GM19193 (cell line): Measurements from ENCODE around the gene CADM1.

Experiments
- POLR2A ChIP-seq: IDR thresholded peaks from 4 replicates; pipeline ENCODE4 v1.6.1; 2011; ENCODE audit not compliant: insufficient read depth, insufficient read length; ENCODE audit errors: extremely low read depth

CADM1 gene

DNA sequence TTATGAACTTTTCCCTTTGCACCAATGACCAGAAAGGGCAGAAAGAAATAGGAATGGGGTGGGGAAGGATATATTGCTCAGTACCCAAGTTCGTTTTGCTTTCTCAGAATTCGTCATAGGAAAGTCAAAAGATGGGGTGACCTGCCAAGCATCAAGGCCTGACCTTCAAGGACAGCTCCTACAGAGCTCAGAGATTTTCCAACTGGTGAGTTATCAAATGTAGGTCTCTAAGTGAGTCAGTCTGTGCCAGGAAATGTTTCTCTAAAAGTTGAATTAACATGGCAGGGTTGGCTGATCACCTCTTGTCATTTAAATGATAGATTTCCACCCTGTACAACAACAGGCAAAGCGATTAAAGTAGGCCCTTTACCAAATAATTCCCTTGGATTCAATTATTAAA is 307.2 kb downstream of the CADM1 start:
- no peak for TF ChIP-seq POLR2A

DNA sequence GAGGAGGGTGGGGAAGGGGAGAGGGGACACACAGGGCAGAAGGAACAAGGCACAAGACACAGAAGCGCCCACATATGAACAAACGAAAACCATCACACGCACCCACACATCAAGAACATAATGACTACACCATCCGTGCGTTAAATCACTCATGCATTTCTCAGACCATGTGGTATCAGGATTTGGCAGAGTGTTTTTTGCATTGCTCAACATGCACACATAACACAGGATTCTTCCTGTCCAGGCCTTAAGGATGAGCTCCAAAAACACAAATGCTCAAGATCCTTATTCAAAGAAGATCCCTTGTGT is 309.5 kb downstream of the CADM1 start:
- TF ChIP-seq POLR2A, result no peak

DNA sequence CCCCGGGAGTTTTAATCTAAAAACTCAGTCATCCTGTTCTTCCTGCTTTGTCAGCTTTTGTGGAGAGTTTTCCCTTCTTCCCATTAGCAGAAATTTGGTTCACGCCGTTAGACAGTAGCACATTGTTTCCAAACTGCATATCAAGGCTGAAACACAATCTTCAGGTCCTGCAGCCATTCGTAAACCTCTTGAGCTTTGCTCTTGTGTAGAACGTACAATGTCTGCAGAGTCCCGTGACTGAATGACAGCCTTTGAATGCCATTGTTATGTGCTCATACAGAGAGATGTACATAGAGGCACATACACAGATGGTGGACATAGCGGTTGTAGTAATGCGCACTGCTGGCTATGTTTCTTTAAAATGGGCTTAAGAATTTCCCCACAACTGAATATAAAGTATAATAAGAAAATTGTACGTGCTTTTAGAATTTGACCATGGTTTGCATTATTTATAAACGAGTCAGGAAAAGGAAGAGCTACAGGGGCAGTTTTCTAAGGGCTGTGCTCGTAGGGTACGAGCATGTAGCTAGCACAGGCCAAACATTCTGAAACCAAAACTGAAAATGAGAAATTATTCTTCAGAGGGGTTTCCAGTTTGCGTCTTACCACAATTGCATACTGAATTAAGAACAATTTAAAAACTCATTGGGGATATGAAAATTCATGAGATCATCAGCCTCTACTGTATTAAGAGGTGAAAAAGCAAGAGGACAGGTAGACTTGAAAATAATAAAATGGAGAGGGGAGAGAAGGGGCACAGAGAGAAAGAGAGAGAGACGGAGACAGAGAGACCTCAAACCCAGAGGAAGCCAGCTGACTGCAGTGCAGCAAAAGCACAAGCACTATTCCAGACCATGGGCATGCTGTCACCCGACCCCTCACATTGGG is 310.1 kb downstream of the CADM1 start:
- no peak for TF ChIP-seq POLR2A

DNA sequence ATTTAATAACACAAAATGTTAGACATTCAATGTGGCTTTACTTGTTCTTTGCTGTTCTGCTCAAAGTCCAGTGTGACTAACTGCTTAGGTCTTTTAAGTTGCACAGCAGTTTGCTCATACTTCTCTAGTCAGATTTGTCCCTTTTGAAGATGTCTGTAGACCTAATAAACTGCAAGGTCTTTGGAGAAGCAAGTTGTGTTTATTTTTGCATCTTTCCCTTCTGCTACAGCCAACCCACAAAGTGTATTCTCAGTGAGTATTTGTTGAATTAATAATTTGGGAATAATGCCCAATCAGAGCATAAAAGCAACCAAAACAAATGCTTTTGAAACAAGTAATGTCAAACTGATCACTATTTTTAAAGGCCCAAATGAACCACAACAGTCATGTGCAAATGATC is 312.5 kb downstream of the CADM1 start:
- TF ChIP-seq POLR2A, result no peak

DNA sequence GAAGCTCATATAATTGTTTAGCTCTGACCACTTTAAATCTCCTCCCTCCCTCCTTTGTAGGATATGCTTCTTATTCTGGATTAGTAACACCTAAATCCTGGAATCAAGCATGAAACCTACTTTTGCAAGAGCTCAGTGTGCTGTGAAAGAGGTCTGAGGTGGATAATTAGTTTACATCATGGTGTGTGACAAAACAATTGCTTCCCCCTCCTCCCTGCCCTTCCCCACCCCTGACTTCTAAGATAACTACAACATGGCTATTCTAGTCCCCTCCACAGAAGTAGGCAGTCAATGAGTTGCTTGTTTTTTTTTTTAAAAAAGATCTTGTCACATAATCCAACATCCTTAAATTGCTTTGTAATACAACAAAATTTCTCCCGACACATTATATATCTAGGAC is 314.0 kb downstream of the CADM1 start:
- TF ChIP-seq POLR2A, result no peak

DNA sequence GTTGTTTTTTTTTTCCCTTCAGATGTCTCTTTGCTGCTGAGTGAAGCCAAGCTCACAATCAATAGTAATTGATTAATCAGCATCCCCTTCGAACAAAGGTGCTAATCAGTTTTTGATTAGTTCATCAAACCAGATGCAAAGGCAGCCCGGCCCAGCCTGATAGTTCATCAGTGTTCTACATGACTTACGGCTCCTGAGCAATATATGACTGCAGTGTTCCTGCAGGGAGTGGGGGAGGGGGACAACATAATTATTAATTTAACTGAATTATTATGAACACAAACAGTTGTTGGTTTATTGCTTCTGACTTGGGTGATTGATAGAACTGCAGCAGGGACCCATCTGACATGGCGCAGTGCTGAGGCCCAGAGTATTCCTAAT is 315.3 kb downstream of the CADM1 start:
- no peak for TF ChIP-seq POLR2A

DNA sequence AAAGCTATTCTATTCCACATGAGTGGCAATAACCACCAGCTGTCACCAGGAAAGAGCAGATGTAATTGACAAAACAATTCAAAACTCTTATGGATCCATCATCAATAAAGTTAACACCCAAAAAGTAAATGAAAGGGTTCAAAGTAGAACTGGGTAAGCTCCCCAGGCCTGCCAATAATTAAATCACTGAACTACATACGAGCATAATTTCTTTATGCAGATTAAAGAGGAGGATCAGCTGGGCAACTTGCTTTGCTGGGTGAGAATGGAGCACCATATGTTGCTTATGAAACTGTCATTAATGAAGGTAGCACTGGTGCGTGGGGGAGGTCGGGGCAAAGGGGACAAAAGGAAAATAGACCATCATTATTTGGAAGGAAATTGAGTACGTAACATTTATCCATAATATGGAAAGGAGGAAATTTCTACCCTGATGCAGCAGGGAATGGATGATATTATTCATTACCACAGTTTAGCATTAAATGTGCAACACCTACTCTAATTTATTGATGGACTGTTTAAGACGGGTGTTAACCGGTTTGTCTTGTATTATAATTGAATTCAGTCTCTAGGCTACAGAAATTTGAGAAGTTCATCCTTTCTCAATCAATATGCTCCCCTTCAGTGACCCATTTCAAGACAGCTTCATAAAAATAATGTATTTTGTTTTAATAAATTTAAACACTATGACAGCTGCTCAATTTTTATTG is 315.9 kb downstream of the CADM1 start:
- TF ChIP-seq POLR2A, result no peak

DNA sequence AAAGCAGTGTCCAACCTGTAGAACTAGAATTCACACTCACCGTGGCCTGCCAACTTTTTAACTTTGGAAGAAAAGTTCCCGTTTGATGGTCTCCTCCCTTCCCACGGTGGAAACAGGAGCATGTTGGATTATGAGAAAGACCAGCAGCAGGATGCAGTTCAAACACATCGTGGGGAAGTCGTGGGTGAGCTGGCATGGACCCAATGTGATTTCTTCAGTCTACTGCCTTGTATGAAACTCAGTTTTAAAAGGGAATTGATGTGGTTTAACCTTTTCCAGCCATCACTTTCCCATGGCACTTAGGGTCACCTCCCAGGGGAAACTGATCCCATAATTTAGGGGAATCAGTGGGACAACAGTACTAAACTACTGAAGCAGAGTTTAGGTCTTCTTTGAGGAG is 318.3 kb downstream of the CADM1 start:
- no peak for TF ChIP-seq POLR2A

DNA sequence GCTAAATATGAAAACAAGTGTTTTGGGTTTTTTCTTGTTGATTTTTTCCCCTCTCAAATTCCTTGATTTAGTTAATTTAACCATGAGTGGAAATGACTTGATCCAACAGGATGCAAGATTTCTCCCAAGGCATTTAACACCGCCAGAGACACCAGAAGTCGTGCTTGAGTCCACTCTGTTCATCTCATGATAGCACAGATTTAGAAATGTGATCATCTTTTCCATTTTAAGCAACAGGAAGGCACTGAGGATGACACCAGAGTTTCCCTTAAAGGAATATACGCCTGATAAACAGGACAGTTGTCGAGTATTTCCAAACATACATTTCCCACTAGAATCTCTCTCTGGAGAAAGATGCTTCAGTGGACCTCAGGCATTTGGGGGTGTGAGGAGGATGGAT is 318.7 kb downstream of the CADM1 start:
- no peak for TF ChIP-seq POLR2A

DNA sequence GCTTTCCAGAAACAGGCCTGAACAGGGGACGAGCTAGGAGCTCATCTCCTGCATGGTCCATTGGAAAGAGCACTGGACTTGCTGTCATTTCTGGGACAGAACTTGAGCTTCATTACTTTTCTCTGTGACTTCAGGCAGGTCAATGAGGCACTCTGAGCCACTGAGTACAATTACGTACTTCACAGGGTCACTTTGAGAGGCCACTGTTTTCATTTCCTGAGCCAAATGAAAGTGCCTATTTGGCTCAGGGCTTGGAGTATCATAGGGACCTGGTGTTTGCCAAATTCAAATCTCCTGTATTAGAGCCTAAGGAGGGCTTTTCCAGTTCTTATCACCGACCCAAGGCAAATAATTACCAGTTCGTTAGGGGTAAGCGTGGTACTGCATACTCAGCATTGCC is 319.3 kb downstream of the CADM1 start:
- TF ChIP-seq POLR2A, result no peak

DNA sequence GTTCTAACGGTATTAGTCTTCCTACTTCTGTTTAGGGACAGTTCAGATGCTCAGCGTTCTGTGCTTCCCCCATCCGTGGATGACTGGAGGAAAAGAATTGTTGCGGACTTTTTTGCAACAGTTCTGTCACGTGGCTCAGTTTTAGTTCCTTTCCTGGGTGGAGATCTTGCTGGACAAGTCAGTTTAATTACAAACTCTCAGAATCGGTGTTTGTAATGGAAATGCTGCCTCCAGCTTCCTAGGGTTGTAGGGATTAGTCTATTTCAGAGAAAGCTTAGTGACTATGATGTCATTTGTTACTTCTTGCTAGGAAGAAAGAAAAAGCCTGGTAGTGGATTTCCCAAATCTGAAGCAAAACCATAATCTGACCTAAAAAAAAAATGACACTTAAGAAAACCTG is 320.4 kb downstream of the CADM1 start:
- TF ChIP-seq POLR2A, result no peak

DNA sequence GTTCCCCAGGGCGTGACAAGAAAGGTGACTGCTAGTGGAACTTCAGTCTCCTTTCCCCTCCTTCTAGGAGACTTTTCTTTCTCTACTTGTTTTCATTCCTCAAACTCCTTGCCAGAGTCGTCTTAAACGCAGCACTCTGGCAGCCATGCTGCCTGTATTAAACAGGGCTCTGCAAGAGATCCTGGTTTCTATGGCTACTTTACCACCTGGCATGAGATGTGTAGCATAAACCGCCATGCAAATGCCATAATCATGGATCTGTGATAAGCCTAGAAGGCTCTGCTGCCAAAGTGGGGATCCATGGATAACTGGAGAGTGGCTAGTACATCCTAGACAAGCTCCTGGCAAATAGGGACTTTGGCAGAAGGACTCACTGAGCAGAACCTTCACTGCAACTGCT is 321.1 kb downstream of the CADM1 start:
- no peak for TF ChIP-seq POLR2A

DNA sequence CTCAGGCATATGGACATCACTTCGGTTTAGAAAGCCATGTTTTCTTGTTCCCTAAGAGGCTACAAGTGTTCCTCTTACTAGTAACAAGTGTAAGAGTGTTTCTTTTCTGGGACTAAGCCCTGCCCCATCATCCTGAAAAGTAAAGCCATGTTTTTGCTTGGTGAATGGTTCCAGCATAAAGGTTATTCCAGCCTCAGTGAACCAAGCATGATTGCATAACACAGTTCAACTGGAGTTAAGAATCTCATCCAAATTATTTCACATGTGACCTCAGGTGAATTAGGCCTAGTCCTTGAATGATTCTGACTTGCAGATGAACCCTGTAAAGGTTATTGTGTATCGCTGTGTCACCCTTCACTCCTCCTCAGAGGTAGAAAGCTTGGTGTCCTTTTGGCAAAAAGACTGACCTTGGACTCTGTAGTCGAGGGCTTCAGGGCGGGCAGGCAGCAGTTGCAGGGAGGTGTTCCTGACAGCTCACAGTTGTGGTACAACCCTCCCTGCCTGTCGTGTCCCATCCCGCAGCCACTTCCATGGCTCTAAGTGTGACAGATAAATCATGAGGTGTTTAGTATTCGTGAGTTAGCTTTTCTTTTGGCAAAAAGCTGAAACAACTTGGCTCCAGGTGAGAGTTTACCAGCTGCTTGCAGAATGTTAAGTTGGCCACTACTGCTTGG is 321.8 kb downstream of the CADM1 start:
- no peak for TF ChIP-seq POLR2A

DNA sequence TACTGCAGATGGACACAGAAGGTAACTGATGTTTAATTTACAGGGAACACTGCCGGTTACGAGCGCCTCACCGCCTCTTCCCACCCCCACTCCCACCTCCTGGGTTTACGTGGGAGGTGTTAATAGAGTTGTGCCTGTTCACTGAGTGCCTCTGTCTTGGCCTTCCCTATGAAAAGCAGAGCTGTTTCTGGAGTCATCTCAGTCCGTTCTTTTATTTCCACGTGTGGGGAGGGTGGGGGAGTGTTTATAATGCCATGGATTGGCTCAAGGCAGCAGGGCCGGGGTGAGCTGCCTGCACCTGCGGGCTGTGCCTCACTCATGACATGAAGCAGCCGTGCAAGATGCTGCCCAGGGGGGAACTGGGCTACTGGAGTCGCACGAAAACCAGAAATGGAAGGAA is 322.7 kb downstream of the CADM1 start:
- no peak for TF ChIP-seq POLR2A

DNA sequence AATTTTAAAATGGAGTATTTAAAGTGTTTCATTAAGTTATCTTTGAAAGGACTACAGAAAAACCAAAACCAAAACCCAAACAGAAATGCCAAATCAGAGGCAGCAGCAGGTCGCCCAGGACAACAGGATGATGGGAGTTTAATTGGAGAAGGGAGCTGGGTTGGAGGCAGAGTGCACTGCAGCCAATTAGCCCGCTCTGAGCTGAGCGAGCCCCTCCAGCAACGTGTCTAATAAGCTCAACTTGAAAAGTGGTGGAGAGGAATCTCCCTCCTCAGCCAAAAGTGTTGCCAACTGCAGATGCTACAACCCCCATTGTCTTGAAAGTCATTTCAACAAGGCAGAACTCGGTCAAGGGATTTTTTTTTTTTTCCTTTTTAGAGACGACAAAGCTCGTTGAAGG is 323.9 kb downstream of the CADM1 start:
- TF ChIP-seq POLR2A, result no peak

DNA sequence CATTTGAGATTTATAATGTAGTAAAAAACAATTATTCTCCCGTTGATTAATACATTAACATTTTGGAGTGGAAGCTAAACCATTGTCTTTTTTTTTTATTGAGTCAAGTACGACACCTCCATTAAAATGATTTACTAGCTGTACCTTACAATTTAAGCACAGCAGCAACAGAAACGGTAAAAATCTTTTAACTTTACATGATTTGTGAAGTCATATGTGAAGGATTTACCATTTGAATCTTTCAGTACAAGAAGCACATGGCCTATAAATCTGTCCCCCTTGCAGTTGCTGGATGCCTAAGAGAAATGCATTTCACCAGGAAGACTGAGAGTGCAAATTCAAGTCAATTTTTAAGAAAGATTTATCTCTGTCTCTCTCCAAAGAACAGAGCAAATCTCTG is 324.6 kb downstream of the CADM1 start:
- no peak for TF ChIP-seq POLR2A
